Testis (tissue), 3 donors: ENCODE measurements around the gene CXCL3. TPM values are rescaled to one million over a fixed set of nuclear protein-coding genes. Genes with fewer than 3 reads are reported as not detected.

Source experiments
- DNase-seq: peaks from one replicate; pipeline ENCODE4 v3.0.0-alpha.2; 2019
- H3K27ac ChIP-seq, 2 donors: fragments of 200-600 bp; sonication (generic); one replicate each; pipeline ENCODE4 v1.5.1; 2019
- H3K27me3 ChIP-seq: fragments of 200-600 bp; sonication (generic); one replicate; pipeline ENCODE4 v1.5.1; 2019
- H3K36me3 ChIP-seq: fragments of 200-600 bp; sonication (generic); one replicate; pipeline ENCODE4 v1.5.1; 2017; ENCODE audit warnings: low read depth; ENCODE audit errors: missing control alignments
- H3K4me1 ChIP-seq: fragments of 200-600 bp; sonication (generic); one replicate; pipeline ENCODE4 v1.5.1; 2019
- H3K4me3 ChIP-seq, 2 donors: fragments of 200-600 bp; sonication (generic); one replicate each; pipeline ENCODE4 v1.5.1; 2017 to 2019
- H3K9me3 ChIP-seq: fragments of 200-600 bp; sonication (generic); one replicate; pipeline ENCODE4 v1.5.1; 2017
- POLR2A ChIP-seq: fragments of 450-650 bp; IDR thresholded peaks from one replicate; pipeline ENCODE4 v1.6.1; 2017; ENCODE audit warnings: antibody characterized with exemption, mild to moderate bottlenecking, moderate library complexity
- WGBS, 2 donors: methylation state at CpG; one replicate each; pipeline ENCODE4 v1.1.5; 2018; 5-methylcytosine and 5-hydroxymethylcytosine counted together
- intact Hi-C: fragments of 100-400 bp; cut with DNase I; formaldehyde crosslinking; loops from one replicate; pipeline ENCODE4 v1.15.1; 2023; ENCODE audit warnings: low total_unique reads
- polyA plus RNA-seq: library from polyadenylated mRNA; stranded (reverse); fragments of 350-450 nt; fragmentation: Illumina TruSeq; extraction: RNeasy Lipid Tissue Mini Kit (QIAGEN cat#74804); gene quantifications from one replicate; pipeline ENCODE4 v1.2.3, GENCODE V29; 2014; ENCODE audit warnings: low read depth, low replicate concordance; ENCODE audit not compliant: insufficient read depth
- total RNA-seq, 2 donors: library from RNA; depleted of rRNA; stranded (reverse); fragments of >200 nt; gene quantifications; one replicate each; pipeline ENCODE4 v1.2.3, GENCODE V29; 2016
- TF ChIP-seq, protein P1 (sequence below), 3 experiments: fragments of 450-650 bp in 2 of 3; fragments of 200-600 bp in 1 of 3; sonication (generic) in 1 of 3; IDR thresholded peaks; one replicate each; pipeline ENCODE4 v1.5.1; 2016 to 2019; ENCODE audit warnings: antibody characterized with exemption in 3 of 3, mild to moderate bottlenecking in 2 of 3, moderate library complexity in 1 of 3

The CXCL3 gene
- total and polyA plus RNA-seq, 3 donors from 2014 or later, result 0.68 to 1.1 TPM; not detected in 1

DNA sequence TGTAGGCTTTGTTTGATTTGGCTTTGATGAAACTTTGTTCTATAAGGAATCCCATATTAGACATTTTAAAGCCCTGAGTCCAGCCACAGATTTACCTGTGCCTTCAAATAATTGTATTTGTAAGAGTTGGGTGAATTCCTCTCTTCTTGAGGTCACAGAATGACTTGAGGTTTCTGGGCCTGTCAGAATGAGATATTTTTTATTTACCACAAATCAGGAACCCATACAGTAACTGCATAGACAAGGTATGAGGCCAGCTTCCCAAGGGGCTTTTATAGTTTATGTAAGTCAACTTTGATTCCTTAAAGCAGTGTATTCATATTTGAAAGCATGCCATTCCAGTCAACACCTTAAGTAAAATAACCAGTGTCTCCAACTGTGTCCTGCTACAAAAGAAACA is 29.1 kb upstream of the CXCL3 start:
- intact Hi-C loops, result no loop called here
- Histone ChIP-seq H3K27me3 (no peaks in the 10 kb centered on the region), H3K36me3 (no peaks in the 10 kb centered on the region), H3K27ac (no peak overlapping the region), H3K4me3 (no peak overlapping the region), H3K9me3 (no peaks in the 10 kb centered on the region), H3K4me1 (no peaks in the 10 kb centered on the region)
- DNase-seq, result no peak
- TF ChIP-seq, protein P1, sequence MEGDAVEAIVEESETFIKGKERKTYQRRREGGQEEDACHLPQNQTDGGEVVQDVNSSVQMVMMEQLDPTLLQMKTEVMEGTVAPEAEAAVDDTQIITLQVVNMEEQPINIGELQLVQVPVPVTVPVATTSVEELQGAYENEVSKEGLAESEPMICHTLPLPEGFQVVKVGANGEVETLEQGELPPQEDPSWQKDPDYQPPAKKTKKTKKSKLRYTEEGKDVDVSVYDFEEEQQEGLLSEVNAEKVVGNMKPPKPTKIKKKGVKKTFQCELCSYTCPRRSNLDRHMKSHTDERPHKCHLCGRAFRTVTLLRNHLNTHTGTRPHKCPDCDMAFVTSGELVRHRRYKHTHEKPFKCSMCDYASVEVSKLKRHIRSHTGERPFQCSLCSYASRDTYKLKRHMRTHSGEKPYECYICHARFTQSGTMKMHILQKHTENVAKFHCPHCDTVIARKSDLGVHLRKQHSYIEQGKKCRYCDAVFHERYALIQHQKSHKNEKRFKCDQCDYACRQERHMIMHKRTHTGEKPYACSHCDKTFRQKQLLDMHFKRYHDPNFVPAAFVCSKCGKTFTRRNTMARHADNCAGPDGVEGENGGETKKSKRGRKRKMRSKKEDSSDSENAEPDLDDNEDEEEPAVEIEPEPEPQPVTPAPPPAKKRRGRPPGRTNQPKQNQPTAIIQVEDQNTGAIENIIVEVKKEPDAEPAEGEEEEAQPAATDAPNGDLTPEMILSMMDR (IDR thresholded peaks at IDR 0.05), result no peak
- TF ChIP-seq POLR2A, result no peak

DNA sequence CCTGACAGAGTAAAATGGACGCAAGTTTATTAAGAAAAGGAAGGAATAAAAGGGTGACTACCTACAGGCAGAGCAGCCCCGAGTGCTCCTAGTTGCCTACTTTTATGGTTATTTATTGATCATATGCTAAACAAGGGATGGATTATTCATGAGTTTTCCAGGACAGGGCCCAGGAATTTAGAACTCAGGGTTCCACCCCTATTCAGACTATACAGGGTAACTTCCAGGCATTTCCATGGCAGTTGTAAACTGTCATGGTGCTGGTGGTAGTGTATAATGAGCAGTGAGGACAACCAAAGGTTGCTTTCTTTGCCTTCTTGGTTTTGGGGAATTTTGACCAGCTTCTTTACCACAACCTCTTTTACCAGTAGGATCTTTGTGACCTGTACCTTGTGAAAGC is 27.7 kb upstream of the CXCL3 start:
- Histone ChIP-seq H3K4me1 (no peaks in the 10 kb centered on the region), H3K4me3 (no peak overlapping the region), H3K9me3 (no peaks in the 10 kb centered on the region), H3K36me3 (no peaks in the 10 kb centered on the region), H3K27me3 (no peaks in the 10 kb centered on the region), H3K27ac (no peak overlapping the region)
- no peak for DNase-seq
- intact Hi-C loops, result no loop called here
- no peak for TF ChIP-seq POLR2A
- TF ChIP-seq, protein P1 (IDR thresholded peaks at IDR 0.05), result no peak
- 82 to 94% methylated on average over 2 of the region's 2 CpGs for WGBS, 2 donors

DNA sequence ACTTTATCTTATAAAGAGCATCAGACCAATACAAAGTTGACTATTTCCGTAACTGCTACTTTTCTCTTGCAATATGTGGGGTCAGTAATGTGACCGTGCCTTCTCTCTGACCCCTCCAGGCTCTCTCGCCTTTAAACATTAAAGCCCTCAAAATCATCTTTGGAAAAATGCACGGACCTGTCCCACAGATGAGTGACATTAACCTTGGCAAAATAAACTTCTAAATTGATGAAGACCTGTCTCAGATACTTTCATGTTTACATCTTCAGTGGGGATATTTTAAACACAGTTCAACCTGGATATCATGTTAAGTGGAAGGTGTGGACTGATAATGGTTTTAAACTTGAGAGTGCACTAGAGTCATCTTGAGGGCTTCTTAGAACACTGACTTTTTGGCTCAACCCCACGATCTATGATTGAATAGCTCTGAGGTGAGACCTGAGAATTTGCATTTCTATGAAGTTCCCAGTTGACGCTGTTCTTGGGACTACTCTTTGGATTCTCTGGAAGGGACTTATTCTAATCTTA is 26.7 kb upstream of the CXCL3 start:
- Histone ChIP-seq H3K27ac (no peak overlapping the region), H3K36me3 (no peaks in the 10 kb centered on the region), H3K9me3 (no peaks in the 10 kb centered on the region), H3K4me3 (no peak overlapping the region), H3K27me3 (no peaks in the 10 kb centered on the region), H3K4me1 (no peaks in the 10 kb centered on the region)
- no peak for DNase-seq
- TF ChIP-seq, protein P1 (IDR thresholded peaks at IDR 0.05), result no peak
- no peak for TF ChIP-seq POLR2A
- intact Hi-C loops, result no loop called here
- WGBS, 2 donors, result 87 to 89% methylated on average over 6 of the region's 6 CpGs

DNA sequence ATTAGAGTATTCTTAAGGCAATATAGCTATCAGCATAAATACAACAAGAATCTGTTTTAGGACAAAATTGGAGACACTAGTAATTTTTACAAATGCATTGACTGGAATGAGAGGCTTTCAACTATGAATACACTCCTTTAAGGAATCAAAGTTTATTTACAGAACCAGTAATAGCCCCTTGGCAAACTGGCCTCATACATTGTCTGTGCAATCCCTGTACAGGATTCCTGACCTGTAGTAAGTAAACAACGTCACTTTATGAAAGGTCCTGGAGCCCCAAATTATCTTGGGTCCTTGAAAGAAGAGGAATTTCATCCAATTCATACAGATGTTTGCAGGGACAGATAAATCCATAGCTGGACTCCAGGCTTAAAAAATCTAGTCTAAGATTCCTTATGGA is 25.4 kb upstream of the CXCL3 start:
- H3K4me1 ChIP-seq, result no peaks in the 10 kb centered on the region
- H3K9me3 ChIP-seq, result no peaks in the 10 kb centered on the region
- H3K36me3 ChIP-seq, result no peaks in the 10 kb centered on the region
- no peak overlapping the region for H3K4me3 ChIP-seq
- intact Hi-C loops, result no loop called here
- TF ChIP-seq, protein P1 (IDR thresholded peaks at IDR 0.05), result no peak
- TF ChIP-seq POLR2A, result no peak
- no peak overlapping the region for H3K27ac ChIP-seq
- DNase-seq, result no peak
- WGBS, 2 donors, result 33 to 39% methylated on average over 1 of the region's 1 CpG
- H3K27me3 ChIP-seq, result no peaks in the 10 kb centered on the region

DNA sequence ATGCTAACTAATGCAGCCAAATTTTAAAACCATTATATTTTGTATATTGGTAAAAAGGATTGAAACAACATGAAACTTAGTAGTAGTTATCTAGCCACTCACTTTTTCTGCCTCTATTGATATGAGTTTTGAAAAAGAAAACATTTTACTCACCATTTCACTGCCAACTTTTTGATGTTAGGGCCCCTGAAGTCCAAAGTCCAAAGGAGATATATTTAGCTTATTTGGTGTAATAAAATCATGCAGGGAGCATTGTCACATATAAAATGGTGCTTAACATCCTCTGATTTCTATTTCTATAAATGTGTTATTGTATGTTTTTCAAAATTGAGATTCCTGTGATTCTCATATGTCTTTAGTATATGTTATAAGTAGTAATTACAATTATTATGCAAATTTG is 24.5 kb upstream of the CXCL3 start:
- intact Hi-C loops, result no loop called here
- Histone ChIP-seq H3K36me3 (no peaks in the 10 kb centered on the region), H3K9me3 (no peaks in the 10 kb centered on the region), H3K4me1 (no peaks in the 10 kb centered on the region), H3K4me3 (no peak overlapping the region), H3K27ac (no peak overlapping the region), H3K27me3 (no peaks in the 10 kb centered on the region)
- no peak for DNase-seq
- TF ChIP-seq, protein P1 (IDR thresholded peaks at IDR 0.05), result no peak
- no peak for TF ChIP-seq POLR2A
